HepG2 (cell line): ENCODE measurements around the gene SPRN. TPM values are rescaled to one million over a fixed set of nuclear protein-coding genes. Genes with fewer than 3 reads are reported as not detected.

Source experiments
- ATAC-seq: fragments of 200-7000 bp; cut with Tn5 transposase; 3 replicates; pipeline ENCODE4 v1.9.1; 2020; ENCODE audit warnings: mild to moderate bottlenecking, moderate library complexity
- BruUV-seq: library from RNA; stranded (reverse); fragments of 400-500 nt; replicated peaks from 2 replicates; lab custom pipeline; 2021; lab: Mats Ljungman, UMichigan
- CTCF ChIA-PET: fragments of 300-600 bp; formaldehyde crosslinking; extraction: SDS; loops from one replicate; lab custom pipeline; 2021; ENCODE audit warnings: low total read pairs, inconsistent platforms, low intra/inter-chr PET ratio; lab: Yijun Ruan, JAX
- POLR2A ChIA-PET: fragments of 350-600 bp; sonication (Branson Sonifier 250); formaldehyde crosslinking; loops from one replicate; lab custom pipeline; 2020; ENCODE audit warnings: antibody characterized with exemption, inconsistent platforms; lab: Yijun Ruan, JAX
- DNase-seq: peaks from one replicate; pipeline ENCODE4 v3.0.0-alpha.2; 2015; ENCODE audit warnings: low spot score
- FAIRE-seq: peaks from 3 replicates; lab custom pipeline; 2011; peaks lifted over from hg19 to GRCh38; lab: Jason Lieb, UNC
- H2AFZ ChIP-seq: one replicate; pipeline ENCODE4 v1.6.1; 2011; ENCODE audit warnings: low read length, inconsistent platforms
- H3K27ac ChIP-seq: fragments of 300-600 bp; 3 replicates; pipeline ENCODE4 v1.8.0; 2011; ENCODE audit warnings: mixed run types, mild to moderate bottlenecking, mixed read lengths, low read length, inconsistent platforms; ENCODE audit not compliant: insufficient read depth; ENCODE audit errors: extremely low read length
- H3K27me3 ChIP-seq, 2 experiments: fragments of 200-600 bp in 1 of 2; 2 replicates in 1 of 2; 3 replicates in 1 of 2; pipeline versions ENCODE4 v1.6.0 to v1.8.0; 2011; ENCODE audit warnings: low read length in 2 of 2, mild to moderate bottlenecking in 2 of 2, moderate library complexity in 2 of 2, inconsistent platforms in 1 of 2; ENCODE audit not compliant: insufficient read depth in 2 of 2, control insufficient read depth in 1 of 2
- H3K36me3 ChIP-seq, 2 experiments: fragments of 200-600 bp in 1 of 2; replicated peaks in 1 of 2; 2 replicates in 1 of 2; 3 replicates in 1 of 2; pipeline versions ENCODE4 v1.5.1 to v1.8.0; 2011; ENCODE audit warnings: low read length in 2 of 2, inconsistent platforms in 1 of 2; ENCODE audit not compliant: insufficient read depth in 2 of 2, control insufficient read depth in 1 of 2
- H3K4me1 ChIP-seq: 2 replicates; pipeline ENCODE4 v1.5.1; 2012; ENCODE audit warnings: low read length, inconsistent platforms; ENCODE audit not compliant: insufficient read depth
- H3K4me2 ChIP-seq: 2 replicates; pipeline ENCODE4 v1.6.0; 2011; ENCODE audit warnings: low read depth, low read length, inconsistent platforms
- H3K4me3 ChIP-seq, 3 experiments: fragments of 200-600 bp in 1 of 3; sonication (generic), shearing (Covaris generic) in 1 of 3; replicated peaks in 1 of 3; 2 replicates each; pipeline ENCODE4 v1.5.1; 2011 to 2016; ENCODE audit warnings: low read length in 3 of 3, inconsistent platforms in 2 of 3, low read depth in 2 of 3, mild to moderate bottlenecking in 2 of 3, control low read depth in 1 of 3, mixed read lengths in 1 of 3; ENCODE audit not compliant: insufficient read depth in 1 of 3
- H3K79me2 ChIP-seq: one replicate; pipeline ENCODE4 v1.6.1; 2011; ENCODE audit warnings: low read length, inconsistent platforms; ENCODE audit not compliant: insufficient read depth
- H3K9ac ChIP-seq: 2 replicates; pipeline ENCODE4 v1.6.0; 2011; ENCODE audit warnings: mild to moderate bottlenecking, low read depth, low read length, inconsistent platforms; ENCODE audit not compliant: insufficient read depth
- H3K9me3 ChIP-seq: 2 replicates; pipeline ENCODE4 v1.5.1; 2012; ENCODE audit warnings: mild to moderate bottlenecking, low read length
- H4K20me1 ChIP-seq: 2 replicates; pipeline ENCODE4 v1.6.0; 2011; ENCODE audit warnings: inconsistent platforms, mild to moderate bottlenecking, low read length, moderate library complexity; ENCODE audit not compliant: insufficient read depth
- AGO2 ChIP-seq: fragments of 200-400 bp; formaldehyde crosslinking; optimal IDR thresholded peaks from 2 replicates; pipeline ENCODE3; 2017; ENCODE audit warnings: mild to moderate bottlenecking, low read depth, low read length, moderate library complexity
- AKAP8 ChIP-seq: sonication (generic); formaldehyde crosslinking; IDR thresholded peaks from 2 replicates; pipeline ENCODE4 v1.5.1; 2020; ENCODE audit warnings: mild to moderate bottlenecking, missing genetic modification reagents
- ESRRA ChIP-seq: sonication (generic); formaldehyde crosslinking; IDR thresholded peaks from 2 replicates; pipeline ENCODE4 v1.5.1; 2020; ENCODE audit warnings: mild to moderate bottlenecking, low read depth, missing genetic modification reagents
- GZF1 ChIP-seq: sonication (generic); formaldehyde crosslinking; IDR thresholded peaks from 2 replicates; pipeline ENCODE4 v1.5.1; 2020; ENCODE audit warnings: mild to moderate bottlenecking, missing genetic modification reagents
- NCOA5 ChIP-seq: sonication (generic); formaldehyde crosslinking; IDR thresholded peaks from 2 replicates; pipeline ENCODE4 v1.4.0; 2020; ENCODE audit warnings: missing genetic modification reagents
- POLR2G ChIP-seq: fragments of 200-400 bp; formaldehyde crosslinking; IDR thresholded peaks from 2 replicates; pipeline ENCODE4 v1.6.1; 2018; ENCODE audit warnings: mild to moderate bottlenecking, low read depth, low read length, moderate library complexity
- ZFP37 ChIP-seq: sonication (generic); formaldehyde crosslinking; IDR thresholded peaks from 2 replicates; pipeline ENCODE4 v1.4.0; 2020; ENCODE audit warnings: missing genetic modification reagents, borderline replicate concordance
- ZIK1 ChIP-seq: sonication (generic); formaldehyde crosslinking; IDR thresholded peaks from 2 replicates; pipeline ENCODE4 v1.5.0; 2020; ENCODE audit warnings: mild to moderate bottlenecking, low read depth, missing genetic modification reagents, borderline replicate concordance
- ZNF598 ChIP-seq: sonication (generic); formaldehyde crosslinking; IDR thresholded peaks from 2 replicates; pipeline ENCODE4 v1.5.1; 2020; ENCODE audit warnings: mild to moderate bottlenecking, missing genetic modification reagents, borderline replicate concordance
- WGBS: methylation state at CpG from one replicate; pipeline ENCODE4 v1.1.6; 2017; ENCODE audit warnings: low lambda C conversion rate; 5-methylcytosine and 5-hydroxymethylcytosine counted together
- in situ Hi-C: cut with HindIII; loops from 2 replicates; pipeline ENCODE4 v1.10.0; 2017; ENCODE audit warnings: low pct_unique_long_range_greater_than_20kb; ENCODE audit not compliant: extremely low pct_ligation_motif_present
- intact Hi-C: fragments of 100-400 bp; cut with micrococcal nuclease; formaldehyde crosslinking; loops from one replicate; pipeline ENCODE4 v1.10.0; 2022; ENCODE audit not compliant: unreplicated experiment
- polyA plus RNA-seq, 8 experiments: library from polyadenylated mRNA; depleted of rRNA in 3 of 8; stranded (reverse) in 7 of 8; unstranded in 1 of 8; fragments of >200 nt; fragmentation: Illumina TruSeq in 4 of 8; extraction: Trizol in 4 of 8; gene quantifications; 2 replicates each; pipeline versions ENCODE4 v1.2.1 to v1.2.3, GENCODE V29; 2011 to 2016; ENCODE audit warnings: low read depth in 4 of 8, missing spikeins in 1 of 8, mixed read lengths in 1 of 8; ENCODE audit not compliant: insufficient read depth in 1 of 8
- total RNA-seq, 5 experiments: library from RNA; depleted of rRNA; stranded (reverse); fragments of >200 nt; fragmentation: Illumina TruSeq; extraction: Trizol; gene quantifications; 2 replicates each; pipeline ENCODE4 v1.2.3, GENCODE V29; 2016; ENCODE audit warnings: low read depth in 1 of 5
- TF ChIP-seq, protein P1 (sequence below): sonication (generic); formaldehyde crosslinking; IDR thresholded peaks from 2 replicates; pipeline ENCODE4 v1.8.1; 2023; ENCODE audit warnings: mild to moderate bottlenecking, inconsistent platforms, moderate library complexity, missing genetic modification reagents, borderline replicate concordance
- TF ChIP-seq, protein P2 (sequence below), 2 experiments: sonication (generic) in 1 of 2; formaldehyde crosslinking in 1 of 2; IDR thresholded peaks; 2 replicates each; pipeline versions ENCODE4 v1.4.0 to v1.6.1; 2016 to 2020; ENCODE audit warnings: borderline replicate concordance in 1 of 2, low read depth in 1 of 2, mild to moderate bottlenecking in 1 of 2, missing genetic modification reagents in 1 of 2
- TF ChIP-seq, protein P3 (sequence below): IDR thresholded peaks from 2 replicates; pipeline ENCODE4 v1.6.1; 2016; ENCODE audit warnings: missing compliant biosample characterization, missing genetic modification reagents, borderline replicate concordance

The SPRN gene
- total and polyA plus RNA-seq, 2 of the 13 experiments (the other 11 are each of a cell fraction or from before 2014, with no cell fraction given): not detected

DNA sequence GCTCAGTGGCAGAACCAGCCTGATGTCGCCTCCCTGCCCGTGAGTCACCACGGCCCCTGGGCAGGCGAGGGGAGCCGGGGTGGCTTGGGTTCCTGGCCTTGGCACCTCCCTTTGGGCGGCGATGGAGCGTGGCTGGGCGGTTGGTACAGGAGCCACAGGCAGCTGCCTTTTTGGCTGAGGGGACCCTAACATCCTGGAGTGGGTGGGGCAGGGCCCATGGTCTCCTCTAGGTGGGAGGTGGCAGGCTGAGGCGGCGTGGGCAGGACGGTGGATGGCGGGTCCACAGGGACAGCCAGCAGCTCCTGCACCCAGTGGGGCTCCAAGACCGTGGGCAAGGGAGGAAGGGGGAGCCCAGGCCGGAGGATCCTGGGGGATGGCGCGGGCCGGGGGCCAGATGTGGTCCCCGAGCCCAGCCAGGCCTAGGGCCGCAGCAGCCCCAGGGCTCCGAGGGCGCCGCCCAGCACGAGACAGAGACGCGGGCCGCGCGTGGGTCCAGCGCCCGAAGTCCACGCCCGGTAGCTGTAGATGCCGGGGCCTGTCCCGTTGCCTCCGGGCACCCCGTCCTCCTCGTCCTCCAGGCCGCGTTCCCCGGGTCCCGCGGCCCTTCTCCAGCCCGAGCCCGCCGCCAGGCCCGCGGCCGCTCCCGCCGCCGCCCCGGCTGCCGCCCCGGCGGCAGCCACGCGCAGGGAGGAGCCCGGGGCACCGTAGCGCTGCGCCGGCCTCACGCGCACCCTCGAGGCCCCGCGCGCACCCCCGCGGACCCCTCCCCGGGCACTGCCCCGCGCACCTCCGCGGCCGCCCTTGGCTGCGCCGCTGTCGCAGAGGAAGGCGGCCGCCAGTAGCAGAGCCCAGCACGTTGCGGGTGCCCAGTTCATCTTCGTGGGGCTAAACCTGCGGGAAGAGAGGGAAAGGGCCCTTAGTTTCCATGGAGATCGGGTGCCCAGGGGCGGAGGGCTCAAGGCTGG lies 1.3 kb downstream of the SPRN start:
- no peaks in the 10 kb centered on the region for H3K9me3 ChIP-seq
- BruUV-seq: no TSS peak
- 89% methylated on average over 21 of the region's 88 CpGs for WGBS
- peaks cover 6 to 10% of the 10 kb centered on the region in 2 experiments; a peak in 2 of 5 replicates for H3K36me3 ChIP-seq
- H3K4me3 ChIP-seq: no peak overlapping the region
- H3K9ac ChIP-seq: no peak overlapping the region
- no peak overlapping the region for H3K27ac ChIP-seq
- DNase-seq (no peak), ATAC-seq (peak; percentile 2; the same call in 2 of the 3 replicates), FAIRE-seq (no peak)
- no peaks in the 10 kb centered on the region for H3K4me1 ChIP-seq
- H3K27me3 ChIP-seq: no peaks in the 10 kb centered on the region
- no peak overlapping the region for H3K4me2 ChIP-seq
- H3K79me2 ChIP-seq: no peaks in the 10 kb centered on the region
- intact Hi-C loops (no loop called here), in situ Hi-C loops (loop anchor here (5.0 kb wide), 1 partner anchor 149 kb away; no protein-coding TSS in a partner anchor)
- ChIA-PET POLR2A (no interaction called here), CTCF (no interaction called here)
- H2AFZ ChIP-seq: no peak overlapping the region
- no peaks in the 10 kb centered on the region for H4K20me1 ChIP-seq
- TF ChIP-seq GZF1 (CRISPR knock-in tag) (no peak), ZIK1 (no peak), ZFP37 (no peak), ZNF598 (CRISPR knock-in tag) (no peak), ESRRA (CRISPR knock-in tag) (no peak), NCOA5 (CRISPR knock-in tag) (no peak), AGO2 (peak; percentile 93), AKAP8 (peak; percentile 34; the same call in 1 of the 2 replicates), POLR2G (0 out of 2 replicates have a peak, but pooled peaks have one; percentile 34)
- TF ChIP-seq, protein P1, sequence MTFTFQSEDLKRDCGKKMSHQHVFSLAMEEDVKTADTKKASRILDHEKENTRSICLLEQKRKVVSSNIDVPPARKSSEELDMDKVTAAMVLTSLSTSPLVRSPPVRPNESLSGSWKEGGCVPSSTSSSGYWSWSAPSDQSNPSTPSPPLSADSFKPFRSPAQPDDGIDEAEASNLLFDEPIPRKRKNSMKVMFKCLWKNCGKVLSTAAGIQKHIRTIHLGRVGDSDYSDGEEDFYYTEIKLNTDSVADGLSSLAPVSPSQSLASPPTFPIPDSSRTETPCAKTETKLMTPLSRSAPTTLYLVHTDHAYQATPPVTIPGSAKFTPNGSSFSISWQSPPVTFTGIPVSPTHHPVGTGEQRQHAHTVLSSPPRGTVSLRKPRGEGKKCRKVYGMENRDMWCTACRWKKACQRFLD (CRISPR knock-in tag): no peak
- TF ChIP-seq, protein P2, sequence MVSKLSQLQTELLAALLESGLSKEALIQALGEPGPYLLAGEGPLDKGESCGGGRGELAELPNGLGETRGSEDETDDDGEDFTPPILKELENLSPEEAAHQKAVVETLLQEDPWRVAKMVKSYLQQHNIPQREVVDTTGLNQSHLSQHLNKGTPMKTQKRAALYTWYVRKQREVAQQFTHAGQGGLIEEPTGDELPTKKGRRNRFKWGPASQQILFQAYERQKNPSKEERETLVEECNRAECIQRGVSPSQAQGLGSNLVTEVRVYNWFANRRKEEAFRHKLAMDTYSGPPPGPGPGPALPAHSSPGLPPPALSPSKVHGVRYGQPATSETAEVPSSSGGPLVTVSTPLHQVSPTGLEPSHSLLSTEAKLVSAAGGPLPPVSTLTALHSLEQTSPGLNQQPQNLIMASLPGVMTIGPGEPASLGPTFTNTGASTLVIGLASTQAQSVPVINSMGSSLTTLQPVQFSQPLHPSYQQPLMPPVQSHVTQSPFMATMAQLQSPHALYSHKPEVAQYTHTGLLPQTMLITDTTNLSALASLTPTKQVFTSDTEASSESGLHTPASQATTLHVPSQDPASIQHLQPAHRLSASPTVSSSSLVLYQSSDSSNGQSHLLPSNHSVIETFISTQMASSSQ (IDR thresholded peaks at IDR 0.05; ENCODE audit: low read depth): no peak
- TF ChIP-seq, protein P2 (CRISPR knock-in tag; IDR thresholded peaks at IDR 0.05; ENCODE audit: borderline replicate concordance): no peak
- TF ChIP-seq, protein P3, sequence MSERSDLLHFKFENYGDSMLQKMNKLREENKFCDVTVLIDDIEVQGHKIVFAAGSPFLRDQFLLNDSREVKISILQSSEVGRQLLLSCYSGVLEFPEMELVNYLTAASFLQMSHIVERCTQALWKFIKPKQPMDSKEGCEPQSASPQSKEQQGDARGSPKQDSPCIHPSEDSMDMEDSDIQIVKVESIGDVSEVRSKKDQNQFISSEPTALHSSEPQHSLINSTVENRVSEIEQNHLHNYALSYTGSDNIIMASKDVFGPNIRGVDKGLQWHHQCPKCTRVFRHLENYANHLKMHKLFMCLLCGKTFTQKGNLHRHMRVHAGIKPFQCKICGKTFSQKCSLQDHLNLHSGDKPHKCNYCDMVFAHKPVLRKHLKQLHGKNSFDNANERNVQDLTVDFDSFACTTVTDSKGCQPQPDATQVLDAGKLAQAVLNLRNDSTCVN (CRISPR knock-in tag): no peak
